Activated CD4-positive, CD25-positive, alpha-beta regulatory T cell treated with anti-CD3 and anti-CD28 coated beads, Interleukin-2, amount 50 U/mL, for 24 hours (primary cell): ENCODE results near the gene PTER.

Source experiments
- ATAC-seq, 2 donors: fragments of 150-1000 bp; cut with Tn5 transposase; one replicate each; pipeline ENCODE4 v1.10.0; 2021; ENCODE audit warnings: mild to moderate bottlenecking in 1 of 2, moderate library complexity in 1 of 2

Gene PTER

GRCh38 chr10:16545116-16545736 is 108.4 kb downstream of the PTER start:
- ATAC-seq = no peak

- no peak for ATAC-seq
Observed at GRCh38 chr10:16547973-16548372, 111.2 kb downstream of the PTER start.

- no peak for ATAC-seq
Observed at GRCh38 chr10:16559236-16559773, 122.5 kb downstream of the PTER start.

GRCh38 chr10:16562891-16563290 is 126.1 kb downstream of the PTER start:
- no peak for ATAC-seq
